Midbrain (tissue), 1 donor: Measurements from ENCODE around the gene KRT33B.

ENCODE experiments used
- DNase-seq: peaks from one replicate; lab custom pipeline; 2025; lab: John Stamatoyannopoulos, UW

The KRT33B gene

GRCh38 chr17:41325126-41325525, 44.5 kb downstream of the KRT33B start:
- no peak for DNase-seq

GRCh38 chr17:41324180-41325075, 45.2 kb downstream of the KRT33B start:
- no peak for DNase-seq

GRCh38 chr17:41322903-41323895, 46.4 kb downstream of the KRT33B start:
- no peak for DNase-seq

- DNase-seq: peak; percentile 21
These were observed 47.3 kb downstream of the KRT33B start for GRCh38 chr17:41322094-41322902.

GRCh38 chr17:41318231-41318630, 51.4 kb downstream of the KRT33B start:
- DNase-seq: no peak

GRCh38 chr17:41315814-41316445, 53.7 kb downstream of the KRT33B start:
- DNase-seq: no peak

GRCh38 chr17:41315204-41315794, 54.3 kb downstream of the KRT33B start, which contains the start of gene KRTAP17-1:
Gene KRTAP17-1 (minus strand): TSS chr17:41315710. CDS start chr17:41315650, 60 bp downstream.
- DNase-seq: no peak
